DMS79 (cell line): ENCODE results near the gene TSPAN13.
"Not testable (repeated sequence)": the region's sequence is repeated elsewhere in the genome, so short reads cannot be mapped to it uniquely, and the experiment has no call there.

Experiments
- DNase-seq: peaks from one replicate; lab custom pipeline; 2025; lab: John Stamatoyannopoulos, UW

The TSPAN13 gene

GRCh38 chr7:16740996-16741395, 12.6 kb upstream of the TSPAN13 start:
- DNase-seq, result no peak

GRCh38 chr7:16741676-16742075, 11.9 kb upstream of the TSPAN13 start:
- DNase-seq, result no peak

GRCh38 chr7:16742547-16742946, 11.0 kb upstream of the TSPAN13 start:
- no peak for DNase-seq

GRCh38 chr7:16743236-16743635, 10.3 kb upstream of the TSPAN13 start:
- no peak for DNase-seq

- DNase-seq, result no peak
Measured at GRCh38 chr7:16744518-16745250, 8.9 kb upstream of the TSPAN13 start.

- DNase-seq, result no peak
Measured at GRCh38 chr7:16745645-16746044, 7.9 kb upstream of the TSPAN13 start.

GRCh38 chr7:16747102-16747501, 6.5 kb upstream of the TSPAN13 start:
- no peak for DNase-seq

- DNase-seq, result peak; percentile 45
Measured at GRCh38 chr7:16753932-16754855, 639 bp downstream of the TSPAN13 start.

GRCh38 chr7:16754856-16755317, 1.3 kb downstream of the TSPAN13 start:
- peak; percentile 16 for DNase-seq

GRCh38 chr7:16755397-16755796, 1.8 kb downstream of the TSPAN13 start:
- DNase-seq, result no peak

- no peak for DNase-seq
Measured at GRCh38 chr7:16758036-16758435, 4.5 kb downstream of the TSPAN13 start.

GRCh38 chr7:16758631-16759611, 5.4 kb downstream of the TSPAN13 start:
- no peak for DNase-seq

- no peak for DNase-seq
Measured at GRCh38 chr7:16759840-16760239, 6.3 kb downstream of the TSPAN13 start.

GRCh38 chr7:16762177-16762576, 8.6 kb downstream of the TSPAN13 start:
- DNase-seq, result no peak

- no peak for DNase-seq
Measured at GRCh38 chr7:16764942-16765341, 11.4 kb downstream of the TSPAN13 start.

- no peak for DNase-seq
Measured at GRCh38 chr7:16765436-16765859, 11.9 kb downstream of the TSPAN13 start.

GRCh38 chr7:16769994-16770393, 16.4 kb downstream of the TSPAN13 start:
- DNase-seq, result not testable (repeated sequence)

GRCh38 chr7:16770657-16771329, 17.2 kb downstream of the TSPAN13 start:
- no peak for DNase-seq

- DNase-seq, result no peak
Measured at GRCh38 chr7:16773326-16773725, 19.8 kb downstream of the TSPAN13 start.

GRCh38 chr7:16773884-16774283, 20.3 kb downstream of the TSPAN13 start:
- no peak for DNase-seq

- DNase-seq, result no peak
Measured at GRCh38 chr7:16774294-16774693, 20.7 kb downstream of the TSPAN13 start.
